ENCODE measurements around the gene PCDHGA4. TPM values are rescaled to one million over a fixed set of nuclear protein-coding genes. Genes with fewer than 3 reads are reported as not detected.
A peak's percentile ranks its signal among the peaks of the same experiment; 100 is the strongest.

Gene PCDHGA4
- total and polyA plus RNA-seq, 2 of the 13 experiments (the other 11 are each of a cell fraction or from before 2014, with no cell fraction given) = 0.49 to 0.58 TPM

- no peaks in the 10 kb centered on the region; the same call in 1 of the 2 replicates for H3K4me1 ChIP-seq (ENCODE audit: insufficient read depth, low read length)
- FAIRE-seq = peak; percentile 77
- intact Hi-C loops (cut with micrococcal nuclease; ENCODE audit: unreplicated experiment) = loop anchor here (10.0 kb wide), 1 partner anchor 175 kb away; no protein-coding TSS in a partner anchor
- no peaks in the 10 kb centered on the region for H3K36me3 ChIP-seq (replicated peaks in 1 of 2; ENCODE audit: control insufficient read depth in 1 of 2, insufficient read depth in 2 of 2, low read length in 2 of 2)
- POLR2A ChIA-PET = interaction anchor here (0.6 to 0.9 kb wide), 3 partner anchors 30 to 214 kb away, joined by 3 to 4 read pairs (median 3); partner anchors contain the start of gene TAF7
- H3K27ac ChIP-seq (ENCODE audit: extremely low read length, insufficient read depth, low read length) = no peak within 1 kb of the TSS
- DNase-seq (ENCODE audit: low spot score) = peak; percentile 75
- no TSS peak for BruUV-seq (replicated peaks)
- peak within 1 kb of the TSS; percentile 20; the same call in 1 of the 2 replicates for H3K9ac ChIP-seq (ENCODE audit: insufficient read depth, low read depth, low read length)
- no peaks in the 10 kb centered on the region for H3K79me2 ChIP-seq (ENCODE audit: insufficient read depth, low read length)
- H2AFZ ChIP-seq (ENCODE audit: low read length) = peak within 1 kb of the TSS; percentile 93
- H3K4me3 ChIP-seq (replicated peaks in 1 of 3; ENCODE audit: insufficient read depth in 1 of 3, low read depth in 2 of 3, low read length in 3 of 3) = peak within 1 kb of the TSS; percentile 49 to 71 (median 61)
- WGBS (ENCODE audit: low lambda C conversion rate) = 22% methylated on average over 26 of the region's 29 CpGs
- peak; percentile 98 for ATAC-seq
- in situ Hi-C loops (cut with HindIII; ENCODE audit: extremely low pct_ligation_motif_present, low pct_unique_long_range_greater_than_20kb) = loop anchor here (10.0 kb wide), 1 partner anchor 175 kb away; no protein-coding TSS in a partner anchor
- no peaks in the 10 kb centered on the region; a peak in 1 of 5 replicates for H3K27me3 ChIP-seq (ENCODE audit: control insufficient read depth in 1 of 2, insufficient read depth in 2 of 2, low read length in 2 of 2)
- H3K4me2 ChIP-seq (ENCODE audit: low read depth, low read length) = peak within 1 kb of the TSS; percentile 81
- no peaks in the 10 kb centered on the region for H4K20me1 ChIP-seq (ENCODE audit: insufficient read depth, low read length)
- CTCF ChIA-PET (ENCODE audit: low intra/inter-chr PET ratio, low total read pairs) = interaction anchor here (0.9 to 1.4 kb wide), 5 partner anchors 162 to 214 kb away, joined by 4 to 9 read pairs (median 5); no protein-coding TSS in a partner anchor
- peaks cover 12% of the 10 kb centered on the region; the same call in 1 of the 2 replicates for H3K9me3 ChIP-seq (ENCODE audit: low read length)
- TF ChIP-seq NONO (IDR thresholded peaks at IDR 0.05) = no peak
- TF ChIP-seq NONO (CRISPR knock-in tag; conservative IDR thresholded peaks at IDR 0.05) = no peak
- TF ChIP-seq ZBTB3 (CRISPR knock-in tag; IDR thresholded peaks at IDR 0.05; ENCODE audit: borderline replicate concordance, low read depth) = no peak
- no peak for TF ChIP-seq ZNF761 (CRISPR knock-in tag; conservative IDR thresholded peaks at IDR 0.05)
- TF ChIP-seq HHEX (CRISPR knock-in tag; IDR thresholded peaks at IDR 0.05) = no peak
- TF ChIP-seq ZNF776 (CRISPR knock-in tag; IDR thresholded peaks at IDR 0.05) = no peak
- no peak for TF ChIP-seq MAF1 (CRISPR knock-in tag; IDR thresholded peaks at IDR 0.05; ENCODE audit: borderline replicate concordance)
- no peak for TF ChIP-seq RBFOX2 (IDR thresholded peaks at IDR 0.05; ENCODE audit: low read depth, low read length)
- no peak for TF ChIP-seq USF2 (IDR thresholded peaks at IDR 0.05; ENCODE audit: low read depth, low read length)
- TF ChIP-seq USF2 (CRISPR knock-in tag; IDR thresholded peaks at IDR 0.05; ENCODE audit: borderline replicate concordance) = no peak
- 0 out of 2 replicates have a peak, but pooled peaks have one; percentile 24 for TF ChIP-seq TBX2 (CRISPR knock-in tag; IDR thresholded peaks at IDR 0.05; ENCODE audit: borderline replicate concordance)
- no peak for TF ChIP-seq PCBP1 (IDR thresholded peaks at IDR 0.05; ENCODE audit: borderline replicate concordance, low read depth, low read length)
- no peak for TF ChIP-seq SCMH1 (CRISPR knock-in tag; IDR thresholded peaks at IDR 0.05; ENCODE audit: borderline replicate concordance)
- 0 out of 2 replicates have a peak, but pooled peaks have one; percentile 35 for TF ChIP-seq ZNF205 (CRISPR knock-in tag; IDR thresholded peaks at IDR 0.05)
- no peak for TF ChIP-seq SNAPC4 (CRISPR knock-in tag; IDR thresholded peaks at IDR 0.05)
- no peak for TF ChIP-seq E2F5 (CRISPR knock-in tag; conservative IDR thresholded peaks at IDR 0.05)
Measured at GRCh38 chr5:141349917-141350619, 4.8 kb upstream of the PCDHGA4 start, which contains the start of gene PCDHGB1. PCDHGB1 (plus strand) TSS chr5:141350099; CDS start chr5:141350261, 162 bp downstream.

All from HepG2 (cell line).